ENCODE results near the gene FSTL5.

FSTL5 gene

DNA sequence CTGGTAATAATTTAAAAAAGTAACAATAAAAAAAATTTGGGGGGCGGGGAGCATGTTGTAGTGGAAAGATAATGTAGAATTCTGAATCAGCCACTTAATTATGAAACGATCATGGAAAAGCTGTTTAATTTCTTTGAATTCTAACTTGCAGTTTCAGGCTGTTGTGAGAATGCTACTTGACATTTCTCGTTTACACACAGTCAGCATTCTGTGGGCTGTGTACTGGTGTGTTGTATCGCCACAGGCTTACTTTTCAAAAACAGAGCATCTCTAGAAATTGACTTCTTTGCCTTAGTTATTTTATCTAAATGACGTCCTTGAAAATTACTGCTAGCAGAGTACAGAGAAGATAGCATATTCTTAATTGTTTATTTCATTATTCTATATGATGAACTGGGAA is 350.4 kb downstream of the FSTL5 start (continued):
- no peak for TF ChIP-seq TCF4 (CRISPR knock-in tag; IDR thresholded peaks at IDR 0.05; ENCODE audit: borderline replicate concordance)
- no peak for TF ChIP-seq ZNF565 (CRISPR knock-in tag; conservative IDR thresholded peaks at IDR 0.05; ENCODE audit: low read depth)
- TF ChIP-seq GLIS3 (CRISPR knock-in tag; IDR thresholded peaks at IDR 0.05) = no peak

DNA sequence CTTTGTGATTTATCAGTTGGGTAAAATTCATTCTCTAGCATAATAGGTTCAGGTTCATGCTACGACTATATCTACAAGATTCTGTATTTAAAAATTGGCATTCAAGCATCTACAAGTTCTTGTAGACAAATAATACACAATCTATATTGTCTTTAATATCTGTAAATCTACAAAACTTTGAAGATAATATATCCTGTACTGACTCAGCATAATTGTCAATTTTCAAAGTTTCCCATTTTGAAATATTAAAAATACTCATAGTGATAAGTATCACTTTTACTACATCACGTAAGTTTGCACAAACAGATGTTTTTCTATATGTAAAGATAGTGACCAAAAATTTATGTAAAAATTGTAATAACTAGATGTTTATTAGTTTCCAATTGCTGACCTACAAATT is 360.6 kb downstream of the FSTL5 start:
- TF ChIP-seq BACH2 (CRISPR knock-in tag; IDR thresholded peaks at IDR 0.05; ENCODE audit: borderline replicate concordance) (no peak), ISL1 (CRISPR knock-in tag; IDR thresholded peaks at IDR 0.05) (no peak), SNAI2 (CRISPR knock-in tag; IDR thresholded peaks at IDR 0.05) (no peak), ZFP30 (CRISPR knock-in tag; IDR thresholded peaks at IDR 0.05) (no peak), ZNF565 (CRISPR knock-in tag; conservative IDR thresholded peaks at IDR 0.05; ENCODE audit: low read depth) (no peak), TOX (CRISPR knock-in tag; IDR thresholded peaks at IDR 0.05; ENCODE audit: borderline replicate concordance) (no peak), ZFP3 (CRISPR knock-in tag; IDR thresholded peaks at IDR 0.05) (no peak), PATZ1 (CRISPR knock-in tag; IDR thresholded peaks at IDR 0.05; ENCODE audit: borderline replicate concordance) (no peak), ESRRG (CRISPR knock-in tag; IDR thresholded peaks at IDR 0.05) (no peak), RARB (CRISPR knock-in tag; IDR thresholded peaks at IDR 0.05) (no peak), TCF4 (CRISPR knock-in tag; IDR thresholded peaks at IDR 0.05; ENCODE audit: borderline replicate concordance) (no peak), GLIS3 (CRISPR knock-in tag; IDR thresholded peaks at IDR 0.05) (no peak), OSR1 (CRISPR knock-in tag; IDR thresholded peaks at IDR 0.05) (no peak), ZC3H10 (CRISPR knock-in tag; IDR thresholded peaks at IDR 0.05) (no peak), PPARA (CRISPR knock-in tag; IDR thresholded peaks at IDR 0.05; ENCODE audit: borderline replicate concordance) (no peak)
- TF ChIP-seq, protein P1, sequence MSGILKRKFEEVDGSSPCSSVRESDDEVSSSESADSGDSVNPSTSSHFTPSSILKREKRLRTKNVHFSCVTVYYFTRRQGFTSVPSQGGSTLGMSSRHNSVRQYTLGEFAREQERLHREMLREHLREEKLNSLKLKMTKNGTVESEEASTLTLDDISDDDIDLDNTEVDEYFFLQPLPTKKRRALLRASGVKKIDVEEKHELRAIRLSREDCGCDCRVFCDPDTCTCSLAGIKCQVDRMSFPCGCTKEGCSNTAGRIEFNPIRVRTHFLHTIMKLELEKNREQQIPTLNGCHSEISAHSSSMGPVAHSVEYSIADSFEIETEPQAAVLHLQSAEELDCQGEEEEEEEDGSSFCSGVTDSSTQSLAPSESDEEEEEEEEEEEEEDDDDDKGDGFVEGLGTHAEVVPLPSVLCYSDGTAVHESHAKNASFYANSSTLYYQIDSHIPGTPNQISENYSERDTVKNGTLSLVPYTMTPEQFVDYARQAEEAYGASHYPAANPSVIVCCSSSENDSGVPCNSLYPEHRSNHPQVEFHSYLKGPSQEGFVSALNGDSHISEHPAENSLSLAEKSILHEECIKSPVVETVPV (CRISPR knock-in tag; IDR thresholded peaks at IDR 0.05) = no peak
- no peak for ATAC-seq

GRCh38 chr4:161799710-161800109 is 364.1 kb downstream of the FSTL5 start:
- no peak for TF ChIP-seq ZNF565 (CRISPR knock-in tag; conservative IDR thresholded peaks at IDR 0.05; ENCODE audit: low read depth)
- TF ChIP-seq ZFP3 (CRISPR knock-in tag; IDR thresholded peaks at IDR 0.05) = no peak
- no peak for TF ChIP-seq RARB (CRISPR knock-in tag; IDR thresholded peaks at IDR 0.05)
- no peak for TF ChIP-seq ZC3H10 (CRISPR knock-in tag; IDR thresholded peaks at IDR 0.05)
- no peak for TF ChIP-seq PPARA (CRISPR knock-in tag; IDR thresholded peaks at IDR 0.05; ENCODE audit: borderline replicate concordance)
- no peak for TF ChIP-seq ESRRG (CRISPR knock-in tag; IDR thresholded peaks at IDR 0.05)
- TF ChIP-seq PATZ1 (CRISPR knock-in tag; IDR thresholded peaks at IDR 0.05; ENCODE audit: borderline replicate concordance) = no peak
- ATAC-seq = no peak

DNA sequence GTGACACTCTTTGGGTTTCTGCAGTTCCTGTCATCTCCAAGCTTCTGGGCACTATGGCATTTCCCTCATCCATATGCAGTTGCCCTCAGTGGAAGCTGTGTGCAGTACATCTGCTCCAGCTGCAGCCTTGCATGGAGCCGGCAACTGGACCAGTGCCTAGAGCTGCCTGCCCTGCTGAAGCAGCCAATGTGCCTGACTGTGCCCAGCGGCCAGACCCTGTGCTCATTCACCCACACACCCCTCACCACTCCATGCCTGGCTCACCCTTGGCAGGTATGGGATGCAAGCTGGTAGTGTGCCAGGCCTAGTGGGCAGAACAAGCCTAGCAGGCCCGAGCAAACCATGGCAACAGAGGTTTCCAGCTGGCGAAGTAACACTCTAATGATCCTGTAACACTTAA is 370.8 kb downstream of the FSTL5 start:
- ATAC-seq = no peak
- TF ChIP-seq RARB (CRISPR knock-in tag; IDR thresholded peaks at IDR 0.05) (no peak), ZFP3 (CRISPR knock-in tag; IDR thresholded peaks at IDR 0.05) (no peak)

DNA sequence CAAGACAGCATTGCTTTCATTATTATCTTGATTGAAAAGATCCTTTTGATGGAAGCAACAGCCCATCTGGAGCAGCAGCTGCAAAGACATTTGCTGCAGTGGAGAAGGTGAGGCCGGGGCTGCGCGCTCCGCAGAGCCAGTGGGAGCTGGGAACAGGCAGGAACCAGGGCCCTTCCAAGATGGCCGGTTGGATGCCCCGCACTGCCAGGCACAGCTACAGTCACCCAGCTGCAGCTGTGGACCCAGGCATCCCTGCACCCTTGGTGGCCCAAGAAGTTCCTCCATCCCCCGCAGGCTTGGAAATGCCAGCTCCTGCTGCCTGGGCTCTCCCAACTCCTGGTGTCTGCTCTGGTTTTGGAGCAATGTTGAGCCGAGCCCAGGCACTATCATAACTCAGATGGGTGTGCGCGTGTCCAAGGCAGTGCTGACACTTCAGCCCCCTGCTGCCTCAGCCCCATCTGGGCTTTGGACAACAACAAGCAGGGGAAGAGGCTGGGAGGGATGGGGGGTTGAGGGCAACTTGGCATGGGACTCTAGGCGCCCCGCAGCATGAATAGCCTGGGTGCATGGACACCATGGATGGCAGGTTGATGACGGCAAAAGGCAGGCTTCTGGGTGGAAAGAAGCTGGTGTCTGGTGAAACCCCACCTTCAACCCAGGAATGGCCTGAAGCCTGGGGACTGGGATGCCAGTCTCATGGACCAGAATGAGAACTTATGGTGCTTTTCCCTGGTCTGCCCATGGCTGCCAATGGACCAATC is 371.8 kb downstream of the FSTL5 start:
- ATAC-seq = no peak
- TF ChIP-seq CREB5 (CRISPR knock-in tag; IDR thresholded peaks at IDR 0.05; ENCODE audit: low read depth) = no peak
- no peak for TF ChIP-seq TCF4 (CRISPR knock-in tag; IDR thresholded peaks at IDR 0.05; ENCODE audit: borderline replicate concordance)
- TF ChIP-seq ZC3H10 (CRISPR knock-in tag; IDR thresholded peaks at IDR 0.05) = no peak
- no peak for TF ChIP-seq ZFP30 (CRISPR knock-in tag; IDR thresholded peaks at IDR 0.05)
- no peak for TF ChIP-seq RARB (CRISPR knock-in tag; IDR thresholded peaks at IDR 0.05)

All from SK-N-SH treated with all-trans-retinoic acid at 6 μM for 48 hours (cell line).